GM19025 (cell line): Measurements from ENCODE around the gene PHF14.
"Not testable (repeated sequence)": the region's sequence is repeated elsewhere in the genome, so short reads cannot be mapped to it uniquely, and the experiment has no call there.

ENCODE experiments used
- ATAC-seq: cut with Tn5 transposase; IDR thresholded peaks from one replicate; pipeline ENCODE4 v1.9.1; 2021; ENCODE audit warnings: mild to moderate bottlenecking, low read depth, moderate library complexity; ENCODE audit not compliant: unreplicated experiment

The PHF14 gene

GRCh38 chr7:10977113-10977512 is 3.4 kb downstream of the PHF14 start:
- ATAC-seq, result no peak

DNA sequence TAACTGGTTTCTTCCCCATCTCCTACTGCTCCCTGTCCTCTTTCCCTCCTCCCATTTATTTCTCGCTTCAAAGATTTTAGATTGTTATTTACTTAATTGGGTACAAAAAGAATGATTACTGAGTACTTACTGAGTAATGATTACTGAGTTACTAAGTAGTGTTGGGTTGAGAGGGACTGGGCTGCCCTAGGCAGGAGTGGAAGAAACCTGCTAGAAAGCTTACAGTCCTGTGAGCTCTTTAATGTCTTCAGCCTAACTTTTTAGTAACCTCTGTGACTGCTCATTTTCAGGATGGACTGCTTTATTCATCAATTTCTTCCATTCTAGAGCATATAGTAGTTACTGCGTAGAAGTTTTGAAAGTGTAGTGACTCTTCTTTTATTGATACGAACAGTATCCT is 7.6 kb downstream of the PHF14 start:
- ATAC-seq, result no peak

DNA sequence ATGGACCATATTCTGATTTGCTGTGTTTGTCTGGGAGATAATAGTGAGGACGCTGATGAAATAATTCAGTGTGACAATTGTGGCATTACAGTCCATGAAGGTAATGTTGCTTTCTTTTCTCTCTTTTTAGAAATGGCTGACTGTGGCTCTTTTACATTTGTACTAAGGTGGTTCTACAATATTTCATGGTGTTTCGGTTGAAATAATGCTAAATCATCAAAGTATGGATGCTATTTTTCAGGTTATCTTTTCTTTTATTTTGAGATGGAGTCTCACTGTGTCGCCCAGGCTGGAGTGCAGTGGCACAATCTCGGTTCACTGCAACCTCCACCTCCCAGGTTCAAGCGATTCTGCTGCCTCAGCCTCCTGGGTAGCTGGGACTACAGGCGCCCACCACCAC is 17.1 kb downstream of the PHF14 start:
- not testable (repeated sequence) for ATAC-seq

GRCh38 chr7:10995482-10996166 is 22.0 kb downstream of the PHF14 start:
- not testable (repeated sequence) for ATAC-seq

DNA sequence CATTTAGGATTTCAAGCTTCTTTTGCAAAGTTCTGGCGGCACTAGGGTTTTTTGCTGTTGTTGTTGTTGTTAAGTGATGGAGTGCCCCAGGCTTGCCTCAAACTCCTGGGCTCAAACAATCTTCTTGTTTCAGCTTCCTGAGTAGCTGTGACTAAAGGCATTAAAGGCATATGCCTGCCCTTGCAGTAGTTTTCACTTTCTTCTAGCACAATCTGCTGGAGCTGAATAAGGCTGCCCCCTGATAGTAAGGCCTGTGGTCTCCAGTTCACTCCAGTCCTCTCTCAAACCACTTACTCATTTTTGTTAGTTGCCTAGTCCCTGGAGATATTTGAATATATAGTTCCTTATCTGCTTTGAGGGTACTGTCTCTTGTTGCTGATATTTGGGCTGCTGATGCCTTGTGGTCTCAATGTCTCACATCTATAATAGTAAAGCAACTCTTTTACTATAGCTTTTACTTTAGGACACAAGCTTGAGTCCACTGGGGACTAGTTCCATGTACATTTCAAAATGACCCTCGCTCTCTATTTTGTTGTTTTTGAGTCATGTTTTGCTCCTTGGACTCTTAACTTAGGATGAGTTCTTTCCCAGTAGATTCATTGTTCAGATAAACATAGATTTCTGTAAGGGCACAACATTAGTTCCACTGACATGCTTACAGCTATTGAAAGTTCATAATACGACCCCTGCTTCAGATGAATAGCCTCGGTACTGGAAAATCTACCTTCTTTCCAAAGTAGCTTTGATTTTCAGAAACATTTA is 25.5 kb downstream of the PHF14 start:
- ATAC-seq, result no peak

- no peak for ATAC-seq
Observed at GRCh38 chr7:11005202-11005601, 31.5 kb downstream of the PHF14 start.

- no peak for ATAC-seq
Observed at GRCh38 chr7:11006291-11006690, 32.6 kb downstream of the PHF14 start.

DNA sequence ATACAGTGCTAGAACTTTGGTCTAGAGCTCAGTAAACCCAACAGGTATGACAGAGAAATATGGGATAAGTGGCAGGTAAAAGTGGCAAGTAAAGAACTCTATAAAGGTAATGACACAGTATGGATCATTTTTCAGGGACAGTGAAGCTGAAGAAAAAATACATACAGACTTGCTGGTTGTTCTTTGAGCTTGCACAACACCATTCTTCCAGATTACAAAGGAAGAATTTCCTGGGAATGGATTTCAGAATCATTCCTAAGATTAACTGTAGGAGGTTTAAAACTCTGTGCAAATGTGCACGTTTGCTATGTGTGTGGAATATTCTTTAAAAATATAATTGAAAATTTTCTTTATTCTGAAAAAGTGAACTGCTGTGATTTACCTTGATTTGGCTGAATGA is 36.0 kb downstream of the PHF14 start:
- ATAC-seq, result no peak

GRCh38 chr7:11021468-11021867 is 47.8 kb downstream of the PHF14 start:
- ATAC-seq, result no peak

DNA sequence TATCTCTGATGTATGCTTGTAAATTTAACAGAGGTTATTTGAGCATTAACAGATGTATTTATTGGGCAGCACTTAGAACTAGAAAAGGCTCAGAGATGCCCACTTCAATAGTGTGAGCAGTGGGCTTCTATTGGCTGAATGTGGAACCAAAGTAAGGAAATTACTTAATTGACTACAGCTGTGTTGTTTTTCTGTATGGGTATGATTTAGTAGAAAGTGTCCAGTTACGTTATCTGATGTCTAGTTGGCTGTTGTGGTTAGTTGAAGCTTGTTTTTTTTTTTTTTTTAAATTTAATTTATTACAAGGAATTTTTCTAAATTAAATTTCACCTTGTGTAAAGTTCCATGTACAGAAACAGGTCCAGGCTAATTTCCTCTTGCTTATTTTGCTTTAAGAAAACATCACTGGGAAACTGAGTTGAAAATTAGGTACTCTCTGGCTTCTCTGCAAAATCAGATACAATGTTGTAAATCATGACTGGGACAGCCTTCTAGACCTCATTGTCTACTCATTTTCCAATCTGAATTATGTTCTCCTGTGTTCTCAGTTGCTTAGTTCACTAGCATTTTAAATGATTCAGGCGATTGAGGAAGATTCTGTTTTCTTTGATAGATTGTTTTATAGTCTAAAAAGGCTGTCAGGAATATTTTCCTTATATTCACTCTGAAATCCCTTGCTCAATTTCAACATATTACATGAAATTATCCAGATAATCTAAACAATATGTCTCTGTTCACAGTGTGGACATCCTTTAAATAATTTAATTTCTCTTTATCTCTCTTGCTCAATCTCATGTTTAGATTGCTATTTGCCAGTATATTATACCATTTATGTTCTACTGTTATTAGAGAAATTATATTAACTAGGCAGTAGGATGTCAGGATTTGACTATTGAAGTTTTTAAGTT is 53.0 kb downstream of the PHF14 start:
- no peak for ATAC-seq

DNA sequence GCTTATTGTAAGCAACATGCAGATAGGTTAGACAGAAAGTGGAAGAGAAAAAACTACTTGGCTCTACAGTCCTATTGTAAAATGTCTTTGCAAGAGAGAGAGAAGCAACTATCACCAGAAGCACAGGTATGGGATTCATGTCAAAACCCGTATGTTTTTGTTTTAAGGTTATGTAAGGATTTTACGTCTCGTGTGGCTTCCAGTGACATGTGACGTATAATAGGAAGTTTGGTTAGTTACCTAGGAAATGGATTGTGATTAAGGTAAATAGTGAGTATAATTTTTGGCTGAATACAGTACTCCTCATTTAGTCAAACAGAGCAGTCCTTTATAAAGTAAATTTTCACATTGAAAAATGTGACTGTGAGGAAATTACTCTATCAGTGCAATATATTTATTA is 62.0 kb downstream of the PHF14 start:
- ATAC-seq, result no peak

DNA sequence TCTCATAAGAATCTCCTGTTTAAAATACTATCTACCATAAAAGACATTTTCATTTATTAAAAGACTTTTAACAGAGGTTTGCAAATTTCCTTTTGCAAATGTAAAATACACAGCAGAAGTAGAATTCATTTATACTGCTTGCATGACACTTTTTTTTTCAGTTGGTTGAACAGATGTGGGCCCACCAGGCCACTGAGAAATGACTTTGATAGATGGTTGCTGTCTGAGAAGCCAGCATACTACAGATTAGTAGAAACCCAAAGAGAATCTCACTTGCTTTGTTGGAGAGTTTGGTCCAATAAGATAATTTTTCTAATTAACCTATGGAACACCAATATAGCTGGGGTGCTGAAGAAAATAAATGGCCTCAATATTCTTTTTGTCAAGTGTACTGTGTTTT is 66.3 kb downstream of the PHF14 start:
- ATAC-seq, result no peak

DNA sequence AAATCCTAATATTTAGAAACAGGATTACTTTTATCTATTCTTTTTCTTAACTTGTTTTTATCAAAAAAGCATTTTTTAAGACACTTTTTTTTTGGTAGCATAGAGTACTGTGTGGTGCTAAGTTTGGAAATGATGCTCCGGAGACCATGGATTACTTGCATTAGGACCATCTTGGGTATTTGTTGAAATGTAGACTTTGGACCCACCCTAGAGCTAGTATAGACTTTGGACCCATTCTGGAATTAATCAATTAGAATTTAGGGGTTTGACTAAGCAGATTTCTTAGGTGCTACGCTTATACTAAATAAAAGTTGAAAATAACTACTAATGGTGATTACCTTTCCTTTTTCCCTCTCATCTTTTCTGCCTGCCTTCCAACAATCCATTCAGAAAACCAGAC is 80.4 kb downstream of the PHF14 start:
- ATAC-seq, result no peak

GRCh38 chr7:11060893-11061292 is 87.2 kb downstream of the PHF14 start:
- no peak for ATAC-seq

GRCh38 chr7:11062110-11062509 is 88.4 kb downstream of the PHF14 start:
- no peak for ATAC-seq

- no peak for ATAC-seq
Observed at GRCh38 chr7:11069591-11069990, 95.9 kb downstream of the PHF14 start.

- ATAC-seq, result no peak
Observed at GRCh38 chr7:11077816-11078215, 104.1 kb downstream of the PHF14 start.

- ATAC-seq, result no peak
Observed at GRCh38 chr7:11078247-11078834, 104.7 kb downstream of the PHF14 start.

GRCh38 chr7:11079907-11080306 is 106.2 kb downstream of the PHF14 start:
- no peak for ATAC-seq

DNA sequence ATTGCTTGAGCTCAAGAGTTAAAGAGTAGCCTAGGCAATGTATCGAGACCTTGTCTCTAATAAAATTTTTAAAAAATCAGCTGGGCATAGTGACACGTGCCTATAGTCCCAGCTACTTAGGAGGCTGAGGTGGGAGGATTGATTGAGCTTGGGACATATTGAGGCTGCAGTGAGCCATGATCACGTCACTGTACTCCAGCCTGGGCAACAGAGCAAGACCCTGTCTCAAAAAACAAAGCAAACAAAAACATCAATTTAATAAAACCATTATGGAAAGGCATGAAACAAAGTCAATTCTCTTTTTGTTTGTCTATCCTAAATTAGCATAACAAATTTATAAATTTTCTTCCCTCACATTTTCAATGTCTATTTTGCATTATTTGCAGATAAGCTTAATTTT is 108.4 kb downstream of the PHF14 start:
- no peak for ATAC-seq
